ENCODE results near the gene TAF15. TPM values are rescaled to one million over a fixed set of nuclear protein-coding genes. Genes with fewer than 3 reads are reported as not detected.

Gene TAF15
- total and polyA plus RNA-seq, 2 of the 13 experiments (the other 11 are each of a cell fraction or from before 2014, with no cell fraction given) = 25.2 to 26.5 TPM

- in situ Hi-C loops (cut with HindIII; ENCODE audit: extremely low pct_ligation_motif_present, low pct_unique_long_range_greater_than_20kb) = no loop called here
- H3K27ac ChIP-seq (ENCODE audit: extremely low read length, insufficient read depth, low read length) = no peak overlapping the region
- H3K36me3 ChIP-seq (replicated peaks in 1 of 2; ENCODE audit: control insufficient read depth in 1 of 2, insufficient read depth in 2 of 2, low read length in 2 of 2) = no peaks in the 10 kb centered on the region
- no peak for FAIRE-seq
- H3K27me3 ChIP-seq (ENCODE audit: control insufficient read depth in 1 of 2, insufficient read depth in 2 of 2, low read length in 2 of 2) = peaks cover 13 to 65% of the 10 kb centered on the region in 2 experiments; a peak in 4 of 5 replicates
- H3K9ac ChIP-seq (ENCODE audit: insufficient read depth, low read depth, low read length) = no peak overlapping the region
- peak overlapping the region in 2 of 3 experiments; percentile 39 to 54; a peak in 2 of 6 replicates for H3K4me3 ChIP-seq (replicated peaks in 1 of 3; ENCODE audit: insufficient read depth in 1 of 3, low read depth in 2 of 3, low read length in 3 of 3)
- ChIA-PET POLR2A (interaction anchor here (1.3 kb wide), 1 partner anchor 13 kb away, joined by 5 read pairs; the partner anchor contains the start of gene TAF15), CTCF (ENCODE audit: low intra/inter-chr PET ratio, low total read pairs) (no interaction called here)
- no TSS peak for BruUV-seq (replicated peaks)
- peaks cover 6% of the 10 kb centered on the region; the same call in 1 of the 2 replicates for H3K4me1 ChIP-seq (ENCODE audit: insufficient read depth, low read length)
- no peak for DNase-seq (ENCODE audit: low spot score)
- ATAC-seq = no peak
- H2AFZ ChIP-seq (ENCODE audit: low read length) = no peak overlapping the region
- H3K79me2 ChIP-seq (ENCODE audit: insufficient read depth, low read length) = no peaks in the 10 kb centered on the region
- H4K20me1 ChIP-seq (ENCODE audit: insufficient read depth, low read length) = no peaks in the 10 kb centered on the region
- intact Hi-C loops (cut with micrococcal nuclease; ENCODE audit: unreplicated experiment) = no loop called here
- no peaks in the 10 kb centered on the region for H3K9me3 ChIP-seq (ENCODE audit: low read length)
- 15% methylated on average over 7 of the region's 8 CpGs for WGBS (ENCODE audit: low lambda C conversion rate)
- TF ChIP-seq CEBPZ (IDR thresholded peaks at IDR 0.05; ENCODE audit: low read length) = no peak
- TF ChIP-seq ZNF878 (CRISPR knock-in tag; IDR thresholded peaks at IDR 0.05) = no peak
- peak; percentile 96 for TF ChIP-seq ZNF768 (CRISPR knock-in tag; IDR thresholded peaks at IDR 0.05)
- TF ChIP-seq ZNF263 (CRISPR knock-in tag; IDR thresholded peaks at IDR 0.05) = no peak
- TF ChIP-seq HNRNPL (IDR thresholded peaks at IDR 0.05; ENCODE audit: low read depth, low read length) = no peak
- TF ChIP-seq CBX2 (IDR thresholded peaks at IDR 0.05; ENCODE audit: low read depth, low read length) = 0 out of 2 replicates have a peak, but pooled peaks have one; percentile 42
- no peak for TF ChIP-seq CBX2 (CRISPR knock-in tag; IDR thresholded peaks at IDR 0.05; ENCODE audit: low read depth)
- peak overlapping the region; percentile 67 for H3K4me2 ChIP-seq (ENCODE audit: low read depth, low read length)
These were observed 13.4 kb upstream of the TAF15 start for GRCh38 chr17:35795871-35796265.

Measured in HepG2 (cell line).